Glutamatergic neuron (in vitro differentiated cells): Measurements from ENCODE around the gene NPHP4. TPM values are rescaled to one million over a fixed set of nuclear protein-coding genes. Genes with fewer than 3 reads are reported as not detected.

Experiments
- DNase-seq: peaks from one replicate; pipeline ENCODE4 v3.0.0; 2022
- H3K27ac Mint-ChIP-seq: one replicate; pipeline ENCODE4 v1.8.0; 2020; ENCODE audit warnings: mild to moderate bottlenecking, mixed read lengths, inconsistent platforms; ENCODE audit not compliant: unreplicated experiment
- H3K27me3 Mint-ChIP-seq: one replicate; pipeline ENCODE4 v1.8.0; 2020; ENCODE audit warnings: mild to moderate bottlenecking, moderate library complexity, mixed read lengths, inconsistent platforms; ENCODE audit not compliant: unreplicated experiment
- H3K36me3 Mint-ChIP-seq: one replicate; pipeline ENCODE4 v1.8.0; 2020; ENCODE audit warnings: mild to moderate bottlenecking, mixed read lengths, inconsistent platforms; ENCODE audit not compliant: unreplicated experiment
- H3K4me1 Mint-ChIP-seq: one replicate; pipeline ENCODE4 v1.8.0; 2020; ENCODE audit warnings: mild to moderate bottlenecking, low read depth, mixed read lengths, inconsistent platforms; ENCODE audit not compliant: unreplicated experiment
- H3K4me3 Mint-ChIP-seq: one replicate; pipeline ENCODE4 v1.8.0; 2020; ENCODE audit warnings: mild to moderate bottlenecking, mixed read lengths, inconsistent platforms; ENCODE audit not compliant: unreplicated experiment
- H3K9me3 Mint-ChIP-seq: one replicate; pipeline ENCODE4 v1.8.0; 2020; ENCODE audit warnings: mild to moderate bottlenecking, moderate library complexity, mixed read lengths, inconsistent platforms; ENCODE audit not compliant: unreplicated experiment
- total RNA-seq: library from RNA; stranded (reverse); fragmentation: NEBNext Ultra II Directional; extraction: Animal tissue kit (Norgen Biotek cat#: 25700); gene quantifications from one replicate; pipeline ENCODE4 v1.2.1, GENCODE V29; 2021; ENCODE audit not compliant: unreplicated experiment
- TF ChIP-seq, protein P1 (sequence below): fragments of 200-600 bp; sonication (generic); IDR thresholded peaks from one replicate; pipeline ENCODE4 v1.5.0; 2021; ENCODE audit not compliant: partially characterized antibody, unreplicated experiment

Gene NPHP4
- total RNA-seq, 1 donor from 2014 or later, result 28.4 TPM

DNA sequence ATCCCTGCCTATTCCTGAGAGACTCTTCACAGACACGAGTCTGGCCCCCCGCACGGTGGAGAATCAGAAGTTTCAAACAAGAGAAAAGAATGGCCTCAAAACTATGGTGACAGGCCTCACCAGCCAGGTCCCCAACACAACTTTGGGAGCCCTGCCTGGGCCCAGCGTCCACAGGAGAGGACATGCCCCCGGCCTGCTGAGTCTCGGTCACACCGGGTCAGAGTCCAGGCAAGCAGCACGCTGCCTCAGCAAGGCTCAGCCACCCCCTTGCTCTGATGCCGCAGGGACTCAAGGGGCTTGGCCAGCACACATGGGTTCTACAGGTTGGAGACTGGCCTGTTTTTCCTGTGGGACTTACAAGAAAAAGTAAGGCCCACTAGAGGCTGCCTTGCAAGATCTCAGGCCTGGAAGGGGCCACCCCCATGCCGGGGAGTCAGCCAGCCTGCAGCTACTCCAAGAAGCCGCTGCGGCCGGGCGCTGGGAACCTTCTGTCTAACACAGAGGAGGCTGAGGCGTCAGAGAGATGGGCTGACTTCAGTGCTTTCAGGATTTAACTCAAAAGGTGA is 116.8 kb downstream of the NPHP4 start:
- H3K27ac Mint-ChIP-seq, result no peak overlapping the region
- H3K27me3 Mint-ChIP-seq, result peaks cover 8% of the 10 kb centered on the region
- peaks cover 11% of the 10 kb centered on the region for H3K9me3 Mint-ChIP-seq
- H3K4me3 Mint-ChIP-seq, result no peak overlapping the region
- peaks cover 22% of the 10 kb centered on the region for H3K36me3 Mint-ChIP-seq
- DNase-seq, result no peak
- peaks cover 11% of the 10 kb centered on the region for H3K4me1 Mint-ChIP-seq
- TF ChIP-seq, protein P1, sequence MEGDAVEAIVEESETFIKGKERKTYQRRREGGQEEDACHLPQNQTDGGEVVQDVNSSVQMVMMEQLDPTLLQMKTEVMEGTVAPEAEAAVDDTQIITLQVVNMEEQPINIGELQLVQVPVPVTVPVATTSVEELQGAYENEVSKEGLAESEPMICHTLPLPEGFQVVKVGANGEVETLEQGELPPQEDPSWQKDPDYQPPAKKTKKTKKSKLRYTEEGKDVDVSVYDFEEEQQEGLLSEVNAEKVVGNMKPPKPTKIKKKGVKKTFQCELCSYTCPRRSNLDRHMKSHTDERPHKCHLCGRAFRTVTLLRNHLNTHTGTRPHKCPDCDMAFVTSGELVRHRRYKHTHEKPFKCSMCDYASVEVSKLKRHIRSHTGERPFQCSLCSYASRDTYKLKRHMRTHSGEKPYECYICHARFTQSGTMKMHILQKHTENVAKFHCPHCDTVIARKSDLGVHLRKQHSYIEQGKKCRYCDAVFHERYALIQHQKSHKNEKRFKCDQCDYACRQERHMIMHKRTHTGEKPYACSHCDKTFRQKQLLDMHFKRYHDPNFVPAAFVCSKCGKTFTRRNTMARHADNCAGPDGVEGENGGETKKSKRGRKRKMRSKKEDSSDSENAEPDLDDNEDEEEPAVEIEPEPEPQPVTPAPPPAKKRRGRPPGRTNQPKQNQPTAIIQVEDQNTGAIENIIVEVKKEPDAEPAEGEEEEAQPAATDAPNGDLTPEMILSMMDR, result no peak

DNA sequence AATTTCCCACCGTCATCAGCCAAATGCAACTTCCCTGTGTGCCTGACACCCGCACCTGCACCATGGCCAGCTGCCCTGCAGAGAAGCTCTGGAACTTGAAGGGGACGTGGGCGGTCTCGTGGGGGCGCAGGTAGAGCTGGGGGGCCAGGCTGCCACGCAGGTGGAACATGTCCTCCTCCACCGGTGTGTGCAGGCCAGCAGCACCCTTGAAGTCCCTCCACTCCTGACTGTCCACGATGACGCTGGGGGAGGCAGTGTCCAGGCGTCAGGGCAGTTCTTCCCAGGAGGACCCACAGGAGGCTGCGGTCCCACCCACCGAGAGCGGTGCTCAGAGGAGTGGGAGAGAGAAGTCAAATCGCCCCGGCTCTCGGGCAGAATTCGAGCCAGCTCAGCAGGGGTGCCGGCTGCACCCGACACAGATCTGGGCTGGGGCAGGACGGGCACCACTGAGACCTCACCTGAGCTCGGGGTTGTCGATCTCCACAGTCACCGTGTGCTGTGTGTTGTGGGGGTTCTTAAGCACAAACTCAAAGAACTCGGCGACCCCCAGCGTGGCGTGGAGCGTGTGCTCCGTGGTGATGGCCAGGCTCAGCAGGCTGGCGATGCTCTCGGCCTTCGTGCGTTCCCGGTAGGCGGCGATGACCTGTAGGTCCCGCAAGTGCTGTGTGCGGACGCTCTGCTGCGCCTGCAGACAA is 117.7 kb downstream of the NPHP4 start:
- Mint-ChIP-seq H3K4me1 (peaks cover 9% of the 10 kb centered on the region), H3K9me3 (peaks cover 6% of the 10 kb centered on the region), H3K27ac (no peak overlapping the region), H3K36me3 (peaks cover 19% of the 10 kb centered on the region), H3K27me3 (peaks cover 4% of the 10 kb centered on the region), H3K4me3 (no peak overlapping the region)
- no peak for DNase-seq
- TF ChIP-seq, protein P1, result no peak

DNA sequence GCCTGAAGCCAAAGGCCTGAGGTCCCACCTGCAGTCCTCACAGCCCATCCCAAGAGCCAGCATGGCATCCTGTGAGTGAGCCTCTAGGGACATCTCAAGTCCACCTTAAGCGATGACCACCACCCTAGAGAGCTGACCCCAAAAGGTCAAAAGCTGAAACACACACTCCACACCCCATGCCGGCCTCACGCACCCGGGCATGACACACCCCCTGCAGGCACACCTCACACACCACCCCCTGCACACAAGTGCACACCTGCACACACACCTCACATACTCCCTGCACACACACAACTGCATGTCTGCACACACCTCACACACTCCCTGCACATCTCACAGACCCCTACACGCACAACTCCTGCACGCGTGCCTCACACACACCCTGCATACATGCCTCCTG is 118.7 kb downstream of the NPHP4 start:
- TF ChIP-seq, protein P1, result no peak
- H3K4me1 Mint-ChIP-seq, result peaks cover under 1% of the 10 kb centered on the region
- peaks cover 3% of the 10 kb centered on the region for H3K9me3 Mint-ChIP-seq
- no peak overlapping the region for H3K4me3 Mint-ChIP-seq
- H3K27me3 Mint-ChIP-seq, result peaks cover 9% of the 10 kb centered on the region
- H3K36me3 Mint-ChIP-seq, result peaks cover 14% of the 10 kb centered on the region
- H3K27ac Mint-ChIP-seq, result no peak overlapping the region
- no peak for DNase-seq

DNA sequence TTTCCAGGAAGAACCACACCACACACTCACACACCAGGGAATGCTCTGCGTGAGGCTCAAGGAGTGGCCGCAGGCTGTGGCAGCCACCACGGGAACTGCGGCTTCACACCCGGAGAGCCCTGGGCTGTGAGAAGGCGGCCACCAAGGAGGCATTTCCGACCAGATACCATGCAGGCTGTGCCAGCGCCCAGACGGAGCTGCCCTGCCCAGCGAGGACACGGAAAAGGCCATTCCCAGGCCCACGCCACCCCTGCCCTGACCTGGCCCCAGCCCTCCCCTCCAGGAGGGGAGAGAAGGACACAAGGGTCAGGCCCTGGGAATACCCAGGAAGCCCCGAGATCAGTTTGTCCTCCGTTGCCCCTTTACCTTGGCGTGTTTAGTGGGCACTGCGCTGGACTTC is 119.3 kb downstream of the NPHP4 start:
- peaks cover 3% of the 10 kb centered on the region for H3K9me3 Mint-ChIP-seq
- DNase-seq, result no peak
- H3K4me1 Mint-ChIP-seq, result peaks cover under 1% of the 10 kb centered on the region
- H3K36me3 Mint-ChIP-seq, result peaks cover 14% of the 10 kb centered on the region
- H3K4me3 Mint-ChIP-seq, result no peak overlapping the region
- TF ChIP-seq, protein P1, result no peak
- no peak overlapping the region for H3K27ac Mint-ChIP-seq
- H3K27me3 Mint-ChIP-seq, result peaks cover 9% of the 10 kb centered on the region

DNA sequence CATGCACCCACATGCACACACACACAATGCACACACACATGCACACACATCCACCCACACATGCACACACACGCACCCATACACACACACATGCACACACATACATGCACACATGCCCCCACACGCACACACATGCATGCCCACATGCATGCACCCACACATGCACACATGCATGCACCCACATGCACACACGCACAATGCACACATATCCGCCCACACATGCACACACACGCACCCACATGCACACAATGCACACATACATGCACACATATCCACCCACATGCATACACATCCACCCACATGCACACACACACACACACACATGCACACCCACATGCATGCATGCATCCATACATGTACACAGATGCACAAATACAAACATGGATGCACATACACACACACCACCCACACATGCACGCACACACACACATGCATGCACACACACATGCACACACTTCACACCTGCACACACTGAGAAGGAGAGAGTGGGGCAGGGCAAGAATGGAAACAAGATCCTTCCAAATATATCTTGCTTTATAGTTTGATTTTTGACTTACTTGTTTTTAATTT is 123.2 kb downstream of the NPHP4 start:
- peaks cover 9% of the 10 kb centered on the region for H3K27me3 Mint-ChIP-seq
- DNase-seq, result no peak
- H3K36me3 Mint-ChIP-seq, result peaks cover 18% of the 10 kb centered on the region
- H3K4me1 Mint-ChIP-seq, result peaks cover 7% of the 10 kb centered on the region
- no peak overlapping the region for H3K27ac Mint-ChIP-seq
- TF ChIP-seq, protein P1, result no peak
- no peak overlapping the region for H3K4me3 Mint-ChIP-seq
- H3K9me3 Mint-ChIP-seq, result peaks cover 7% of the 10 kb centered on the region
